AG04450 (cell line): ENCODE measurements around the gene APBA2. TPM values are rescaled to one million over a fixed set of nuclear protein-coding genes. Genes with fewer than 3 reads are reported as not detected.
A peak's percentile ranks its signal among the peaks of the same experiment; 100 is the strongest.
"Not testable (repeated sequence)": the region's sequence is repeated elsewhere in the genome, so short reads cannot be mapped to it uniquely, and the experiment has no call there.

ENCODE experiments used
- CTCF ChIA-PET: fragments of 300-600, 350-600 bp; formaldehyde crosslinking; extraction: SDS; loops from one replicate; lab custom pipeline; 2022; ENCODE audit warnings: antibody characterized with exemption, inconsistent platforms; lab: Charles Lee
- POLR2A ChIA-PET: fragments of 350-600 bp; formaldehyde crosslinking; extraction: SDS; loops from one replicate; lab custom pipeline; 2021; ENCODE audit warnings: antibody characterized with exemption, inconsistent platforms; lab: Yijun Ruan, JAX
- DNase-seq: peaks from one replicate; pipeline ENCODE4 v3.0.0-alpha.2; 2011; ENCODE audit warnings: low read depth, low spot score
- H3K27ac ChIP-seq: one replicate; pipeline ENCODE4 v1.5.1; 2012; ENCODE audit warnings: low read depth, low read length, control low read depth
- H3K27me3 ChIP-seq: one replicate; pipeline ENCODE4 v1.6.0; 2012; ENCODE audit warnings: low read length; ENCODE audit not compliant: control insufficient read depth, insufficient read depth
- H3K4me3 ChIP-seq: 2 replicates; pipeline ENCODE4 v1.5.1; 2011; ENCODE audit warnings: mild to moderate bottlenecking, low read depth, low read length, control low read depth
- H3K9me3 ChIP-seq: 2 replicates; pipeline ENCODE4 v1.5.1; 2012; ENCODE audit warnings: low read length; ENCODE audit not compliant: control insufficient read depth, insufficient read depth
- CTCF ChIP-seq: IDR thresholded peaks from 2 replicates; pipeline ENCODE4 v1.5.1; 2011; ENCODE audit warnings: low read depth, low read length, control low read depth, inconsistent platforms
- polyA plus RNA-seq: library from polyadenylated mRNA; depleted of rRNA; stranded (reverse); fragments of >200 nt; gene quantifications from 2 replicates; pipeline ENCODE4 v1.2.3, GENCODE V29; 2011

Gene APBA2
- polyA plus RNA-seq, 1 experiment = 18.9 TPM

- no peak overlapping the region for H3K27ac ChIP-seq
- CTCF ChIA-PET = interaction anchor here (0.6 to 4.6 kb wide), 34 partner anchors 9 to 424 kb away, joined by 3 to 62 read pairs (median 4); no protein-coding TSS in a partner anchor
- DNase-seq = no peak
- no peaks in the 10 kb centered on the region; the same call in 1 of the 2 replicates for H3K9me3 ChIP-seq
- H3K4me3 ChIP-seq = no peak overlapping the region
- H3K27me3 ChIP-seq = no peaks in the 10 kb centered on the region
- POLR2A ChIA-PET = no interaction called here
- no peak for TF ChIP-seq CTCF
Measured at GRCh38 chr15:29101491-29101890, 215.7 kb downstream of the APBA2 start.

DNA sequence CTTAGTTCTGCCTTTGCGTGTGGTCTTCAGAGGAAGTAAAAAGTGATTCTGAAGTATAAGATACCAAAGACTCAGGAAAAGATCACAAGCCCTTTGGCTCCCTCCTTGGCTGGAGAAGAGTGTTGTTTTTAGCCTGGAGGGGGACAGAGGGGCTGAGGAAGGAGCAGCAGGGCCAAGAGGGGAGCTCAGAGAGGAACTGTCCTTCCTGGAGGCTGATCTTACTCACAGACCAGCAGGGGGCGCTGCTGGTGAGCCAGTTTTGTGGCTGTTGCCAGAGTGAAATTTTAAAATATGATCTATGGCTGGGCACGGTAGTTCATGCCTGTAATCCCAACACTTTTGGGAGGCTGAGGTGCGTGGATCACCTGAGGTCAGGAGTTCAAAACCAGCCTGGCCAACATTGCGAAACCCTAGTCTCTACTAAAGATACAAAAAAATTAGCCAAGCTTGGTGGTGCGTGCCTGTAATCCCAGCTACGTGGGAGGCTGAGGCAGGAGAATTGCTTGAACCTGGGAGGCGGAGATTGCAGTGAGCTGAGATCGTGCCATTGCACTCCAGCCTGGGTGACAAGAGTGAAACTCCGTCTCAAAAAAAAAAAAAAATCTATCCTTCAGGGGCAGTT lies 216.5 kb downstream of the APBA2 start:
- not testable (repeated sequence) for H3K27ac ChIP-seq, H3K9me3 ChIP-seq, H3K27me3 ChIP-seq, H3K4me3 ChIP-seq
- peak; percentile 76 for TF ChIP-seq CTCF
- DNase-seq = peak; percentile 15
- ChIA-PET POLR2A (interaction anchor here (0.7 kb wide), 1 partner anchor 219 kb away, joined by 5 read pairs; no protein-coding TSS in a partner anchor), CTCF (interaction anchor here (0.6 to 4.6 kb wide), 42 partner anchors 9 to 531 kb away, joined by 3 to 62 read pairs (median 4); no protein-coding TSS in a partner anchor)

GRCh38 chr15:29102911-29103823 lies 217.4 kb downstream of the APBA2 start:
- Histone ChIP-seq H3K9me3 (no peaks in the 10 kb centered on the region; the same call in 1 of the 2 replicates), H3K27me3 (no peaks in the 10 kb centered on the region), H3K4me3 (peak overlapping the region; percentile 43), H3K27ac (no peak overlapping the region)
- POLR2A ChIA-PET = no interaction called here
- CTCF ChIA-PET = interaction anchor here (0.6 to 4.6 kb wide), 49 partner anchors 8 to 1217 kb away, joined by 3 to 62 read pairs (median 4); no protein-coding TSS in a partner anchor
- TF ChIP-seq CTCF = 0 out of 2 replicates have a peak, but pooled peaks have one; percentile 0
- no peak for DNase-seq

GRCh38 chr15:29103824-29104565 lies 218.2 kb downstream of the APBA2 start:
- POLR2A ChIA-PET = no interaction called here
- Histone ChIP-seq H3K27ac (no peak overlapping the region), H3K9me3 (no peaks in the 10 kb centered on the region; the same call in 1 of the 2 replicates), H3K4me3 (peak overlapping the region; percentile 43), H3K27me3 (no peaks in the 10 kb centered on the region)
- TF ChIP-seq CTCF = peak; percentile 86
- DNase-seq = peak; percentile 49
- CTCF ChIA-PET = interaction anchor here (0.6 to 4.6 kb wide), 23 partner anchors 8 to 1217 kb away, joined by 3 to 62 read pairs (median 4); no protein-coding TSS in a partner anchor
